WI38 (cell line): Measurements from ENCODE around the gene JHY.
A peak's percentile ranks its signal among the peaks of the same experiment; 100 is the strongest.

ENCODE experiments used
- H3K4me3 ChIP-seq: 2 replicates; pipeline ENCODE4 v1.5.1; 2011; ENCODE audit warnings: low read depth, mild to moderate bottlenecking, control low read depth, low read length
- CTCF ChIP-seq: IDR thresholded peaks from 2 replicates; pipeline ENCODE4 v1.5.1; 2012; ENCODE audit warnings: low read depth, mild to moderate bottlenecking, control low read depth, low read length

The JHY gene

GRCh38 chr11:122882189-122882856 lies at the start of gene JHY:
JHY (plus strand) TSS chr11:122882759; CDS start chr11:122885850, 3,091 bp downstream.
- no peak for TF ChIP-seq CTCF

GRCh38 chr11:122833846-122834464 lies 48.6 kb upstream of the JHY start:
- no peak overlapping the region for H3K4me3 ChIP-seq
- TF ChIP-seq CTCF = no peak

More at GRCh38 chr11:122882189-122882856, at the start of gene JHY:
- peak within 1 kb of the TSS; percentile 57 for H3K4me3 ChIP-seq

GRCh38 chr11:122836916-122837315 lies 45.6 kb upstream of the JHY start:
- H3K4me3 ChIP-seq = no peak overlapping the region
- TF ChIP-seq CTCF = no peak

GRCh38 chr11:122837528-122838346 lies 44.8 kb upstream of the JHY start:
- H3K4me3 ChIP-seq = no peak overlapping the region
- no peak for TF ChIP-seq CTCF

- H3K4me3 ChIP-seq = no peak overlapping the region
- no peak for TF ChIP-seq CTCF
These were observed 39.0 kb upstream of the JHY start for GRCh38 chr11:122843281-122844141.

GRCh38 chr11:122847466-122847865 lies 35.1 kb upstream of the JHY start:
- no peak overlapping the region for H3K4me3 ChIP-seq
- TF ChIP-seq CTCF = no peak
